Measurements from ENCODE around the gene CDT1.

CDT1 gene

GRCh38 chr16:88758944-88759244, 44.7 kb upstream of the CDT1 start:
- TF ChIP-seq CTCF (IDR thresholded peaks at IDR 0.05; ENCODE audit: low read depth, low read length, missing control alignments), result no peak
- no peak overlapping the region for H3K4me3 ChIP-seq (ENCODE audit: low read depth, low read length)
- no peak for DNase-seq (ENCODE audit: low read depth)
- in situ Hi-C loops (cut with HindIII; ENCODE audit: low sequenced_read_pairs), result loop anchor here (10.0 to 25.0 kb wide), 3 partner anchors 103 to 446 kb away; partner anchors contain the start of genes GALNS, PABPN1L, SLC22A31 and TRAPPC2L

GRCh38 chr16:88759245-88759975, 44.2 kb upstream of the CDT1 start:
- DNase-seq (ENCODE audit: low read depth), result no peak
- TF ChIP-seq CTCF (IDR thresholded peaks at IDR 0.05; ENCODE audit: low read depth, low read length, missing control alignments), result no peak
- H3K4me3 ChIP-seq (ENCODE audit: low read depth, low read length), result no peak overlapping the region
- in situ Hi-C loops (cut with HindIII; ENCODE audit: low sequenced_read_pairs), result loop anchor here (10.0 to 25.0 kb wide), 3 partner anchors 103 to 445 kb away; partner anchors contain the start of genes GALNS, PABPN1L, SLC22A31 and TRAPPC2L

- in situ Hi-C loops (cut with HindIII; ENCODE audit: low sequenced_read_pairs), result loop anchor here (10.0 to 25.0 kb wide), 3 partner anchors 102 to 445 kb away; partner anchors contain the start of genes GALNS, PABPN1L, SLC22A31 and TRAPPC2L
- TF ChIP-seq CTCF (IDR thresholded peaks at IDR 0.05; ENCODE audit: low read depth, low read length, missing control alignments), result no peak
- no peak overlapping the region for H3K4me3 ChIP-seq (ENCODE audit: low read depth, low read length)
- DNase-seq (ENCODE audit: low read depth), result no peak
Measured at GRCh38 chr16:88759976-88760350, 43.6 kb upstream of the CDT1 start.

GRCh38 chr16:88760424-88761142, 43.0 kb upstream of the CDT1 start:
- TF ChIP-seq CTCF (IDR thresholded peaks at IDR 0.05; ENCODE audit: low read depth, low read length, missing control alignments), result no peak
- DNase-seq (ENCODE audit: low read depth), result no peak
- H3K4me3 ChIP-seq (ENCODE audit: low read depth, low read length), result no peak overlapping the region
- in situ Hi-C loops (cut with HindIII; ENCODE audit: low sequenced_read_pairs), result loop anchor here (25.0 kb wide), 1 partner anchor 102 kb away; the partner anchor contains the start of genes GALNS, PABPN1L and TRAPPC2L

- no peak for DNase-seq (ENCODE audit: low read depth)
- TF ChIP-seq CTCF (IDR thresholded peaks at IDR 0.05; ENCODE audit: low read depth, low read length, missing control alignments), result no peak
- in situ Hi-C loops (cut with HindIII; ENCODE audit: low sequenced_read_pairs), result loop anchor here (25.0 kb wide), 1 partner anchor 101 kb away; the partner anchor contains the start of genes GALNS, PABPN1L and TRAPPC2L
- H3K4me3 ChIP-seq (ENCODE audit: low read depth, low read length), result no peak overlapping the region
Measured at GRCh38 chr16:88761143-88761534, 42.5 kb upstream of the CDT1 start.

GRCh38 chr16:88761830-88762229, 41.8 kb upstream of the CDT1 start:
- no peak for TF ChIP-seq CTCF (IDR thresholded peaks at IDR 0.05; ENCODE audit: low read depth, low read length, missing control alignments)
- DNase-seq (ENCODE audit: low read depth), result no peak
- H3K4me3 ChIP-seq (ENCODE audit: low read depth, low read length), result no peak overlapping the region
- in situ Hi-C loops (cut with HindIII; ENCODE audit: low sequenced_read_pairs), result loop anchor here (25.0 kb wide), 1 partner anchor 100 kb away; the partner anchor contains the start of genes GALNS, PABPN1L and TRAPPC2L

All from astrocyte of the cerebellum (primary cell).